ENCODE measurements around the gene AKR1D1. TPM values are rescaled to one million over a fixed set of nuclear protein-coding genes. Genes with fewer than 3 reads are reported as not detected.

Gene AKR1D1
- total and polyA plus RNA-seq, 2 of the 13 experiments (the other 11 are each of a cell fraction or from before 2014, with no cell fraction given): 6.9 to 37.0 TPM

DNA sequence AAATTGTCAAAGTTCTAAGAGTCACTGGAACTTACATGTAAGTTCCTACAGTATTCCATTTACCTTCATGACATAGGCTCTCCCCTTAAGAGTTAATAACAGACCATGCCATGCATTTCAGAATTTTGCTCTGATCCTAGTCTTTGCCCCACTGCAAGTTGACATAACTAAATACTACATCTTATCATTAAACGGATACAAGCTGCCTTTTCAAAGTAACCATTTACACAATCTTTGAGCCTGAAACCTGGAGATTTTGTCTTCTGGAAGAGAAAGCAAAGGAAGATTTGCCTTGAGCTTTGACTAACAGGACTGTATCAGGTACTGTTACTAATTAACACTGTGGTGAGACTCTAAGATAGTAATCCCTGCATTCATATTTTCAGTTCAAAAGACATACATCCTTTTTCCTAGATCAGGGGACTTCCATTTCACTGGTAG is 9.3 kb upstream of the AKR1D1 start (continued):
- TF ChIP-seq, protein P1, sequence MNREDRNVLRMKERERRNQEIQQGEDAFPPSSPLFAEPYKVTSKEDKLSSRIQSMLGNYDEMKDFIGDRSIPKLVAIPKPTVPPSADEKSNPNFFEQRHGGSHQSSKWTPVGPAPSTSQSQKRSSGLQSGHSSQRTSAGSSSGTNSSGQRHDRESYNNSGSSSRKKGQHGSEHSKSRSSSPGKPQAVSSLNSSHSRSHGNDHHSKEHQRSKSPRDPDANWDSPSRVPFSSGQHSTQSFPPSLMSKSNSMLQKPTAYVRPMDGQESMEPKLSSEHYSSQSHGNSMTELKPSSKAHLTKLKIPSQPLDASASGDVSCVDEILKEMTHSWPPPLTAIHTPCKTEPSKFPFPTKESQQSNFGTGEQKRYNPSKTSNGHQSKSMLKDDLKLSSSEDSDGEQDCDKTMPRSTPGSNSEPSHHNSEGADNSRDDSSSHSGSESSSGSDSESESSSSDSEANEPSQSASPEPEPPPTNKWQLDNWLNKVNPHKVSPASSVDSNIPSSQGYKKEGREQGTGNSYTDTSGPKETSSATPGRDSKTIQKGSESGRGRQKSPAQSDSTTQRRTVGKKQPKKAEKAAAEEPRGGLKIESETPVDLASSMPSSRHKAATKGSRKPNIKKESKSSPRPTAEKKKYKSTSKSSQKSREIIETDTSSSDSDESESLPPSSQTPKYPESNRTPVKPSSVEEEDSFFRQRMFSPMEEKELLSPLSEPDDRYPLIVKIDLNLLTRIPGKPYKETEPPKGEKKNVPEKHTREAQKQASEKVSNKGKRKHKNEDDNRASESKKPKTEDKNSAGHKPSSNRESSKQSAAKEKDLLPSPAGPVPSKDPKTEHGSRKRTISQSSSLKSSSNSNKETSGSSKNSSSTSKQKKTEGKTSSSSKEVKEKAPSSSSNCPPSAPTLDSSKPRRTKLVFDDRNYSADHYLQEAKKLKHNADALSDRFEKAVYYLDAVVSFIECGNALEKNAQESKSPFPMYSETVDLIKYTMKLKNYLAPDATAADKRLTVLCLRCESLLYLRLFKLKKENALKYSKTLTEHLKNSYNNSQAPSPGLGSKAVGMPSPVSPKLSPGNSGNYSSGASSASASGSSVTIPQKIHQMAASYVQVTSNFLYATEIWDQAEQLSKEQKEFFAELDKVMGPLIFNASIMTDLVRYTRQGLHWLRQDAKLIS (CRISPR knock-in tag; IDR thresholded peaks at IDR 0.05): 0 out of 2 replicates have a peak, but pooled peaks have one; percentile 32
- TF ChIP-seq, protein P2, sequence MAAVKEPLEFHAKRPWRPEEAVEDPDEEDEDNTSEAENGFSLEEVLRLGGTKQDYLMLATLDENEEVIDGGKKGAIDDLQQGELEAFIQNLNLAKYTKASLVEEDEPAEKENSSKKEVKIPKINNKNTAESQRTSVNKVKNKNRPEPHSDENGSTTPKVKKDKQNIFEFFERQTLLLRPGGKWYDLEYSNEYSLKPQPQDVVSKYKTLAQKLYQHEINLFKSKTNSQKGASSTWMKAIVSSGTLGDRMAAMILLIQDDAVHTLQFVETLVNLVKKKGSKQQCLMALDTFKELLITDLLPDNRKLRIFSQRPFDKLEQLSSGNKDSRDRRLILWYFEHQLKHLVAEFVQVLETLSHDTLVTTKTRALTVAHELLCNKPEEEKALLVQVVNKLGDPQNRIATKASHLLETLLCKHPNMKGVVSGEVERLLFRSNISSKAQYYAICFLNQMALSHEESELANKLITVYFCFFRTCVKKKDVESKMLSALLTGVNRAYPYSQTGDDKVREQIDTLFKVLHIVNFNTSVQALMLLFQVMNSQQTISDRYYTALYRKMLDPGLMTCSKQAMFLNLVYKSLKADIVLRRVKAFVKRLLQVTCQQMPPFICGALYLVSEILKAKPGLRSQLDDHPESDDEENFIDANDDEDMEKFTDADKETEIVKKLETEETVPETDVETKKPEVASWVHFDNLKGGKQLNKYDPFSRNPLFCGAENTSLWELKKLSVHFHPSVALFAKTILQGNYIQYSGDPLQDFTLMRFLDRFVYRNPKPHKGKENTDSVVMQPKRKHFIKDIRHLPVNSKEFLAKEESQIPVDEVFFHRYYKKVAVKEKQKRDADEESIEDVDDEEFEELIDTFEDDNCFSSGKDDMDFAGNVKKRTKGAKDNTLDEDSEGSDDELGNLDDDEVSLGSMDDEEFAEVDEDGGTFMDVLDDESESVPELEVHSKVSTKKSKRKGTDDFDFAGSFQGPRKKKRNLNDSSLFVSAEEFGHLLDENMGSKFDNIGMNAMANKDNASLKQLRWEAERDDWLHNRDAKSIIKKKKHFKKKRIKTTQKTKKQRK (IDR thresholded peaks at IDR 0.05; ENCODE audit: low read length): no peak
- peak; percentile 90 for TF ChIP-seq GFI1 (CRISPR knock-in tag; IDR thresholded peaks at IDR 0.05; ENCODE audit: borderline replicate concordance)
- TF ChIP-seq ZNF124 (CRISPR knock-in tag; IDR thresholded peaks at IDR 0.05): 0 out of 2 replicates have a peak, but pooled peaks have one; percentile 38
- TF ChIP-seq, protein P3, sequence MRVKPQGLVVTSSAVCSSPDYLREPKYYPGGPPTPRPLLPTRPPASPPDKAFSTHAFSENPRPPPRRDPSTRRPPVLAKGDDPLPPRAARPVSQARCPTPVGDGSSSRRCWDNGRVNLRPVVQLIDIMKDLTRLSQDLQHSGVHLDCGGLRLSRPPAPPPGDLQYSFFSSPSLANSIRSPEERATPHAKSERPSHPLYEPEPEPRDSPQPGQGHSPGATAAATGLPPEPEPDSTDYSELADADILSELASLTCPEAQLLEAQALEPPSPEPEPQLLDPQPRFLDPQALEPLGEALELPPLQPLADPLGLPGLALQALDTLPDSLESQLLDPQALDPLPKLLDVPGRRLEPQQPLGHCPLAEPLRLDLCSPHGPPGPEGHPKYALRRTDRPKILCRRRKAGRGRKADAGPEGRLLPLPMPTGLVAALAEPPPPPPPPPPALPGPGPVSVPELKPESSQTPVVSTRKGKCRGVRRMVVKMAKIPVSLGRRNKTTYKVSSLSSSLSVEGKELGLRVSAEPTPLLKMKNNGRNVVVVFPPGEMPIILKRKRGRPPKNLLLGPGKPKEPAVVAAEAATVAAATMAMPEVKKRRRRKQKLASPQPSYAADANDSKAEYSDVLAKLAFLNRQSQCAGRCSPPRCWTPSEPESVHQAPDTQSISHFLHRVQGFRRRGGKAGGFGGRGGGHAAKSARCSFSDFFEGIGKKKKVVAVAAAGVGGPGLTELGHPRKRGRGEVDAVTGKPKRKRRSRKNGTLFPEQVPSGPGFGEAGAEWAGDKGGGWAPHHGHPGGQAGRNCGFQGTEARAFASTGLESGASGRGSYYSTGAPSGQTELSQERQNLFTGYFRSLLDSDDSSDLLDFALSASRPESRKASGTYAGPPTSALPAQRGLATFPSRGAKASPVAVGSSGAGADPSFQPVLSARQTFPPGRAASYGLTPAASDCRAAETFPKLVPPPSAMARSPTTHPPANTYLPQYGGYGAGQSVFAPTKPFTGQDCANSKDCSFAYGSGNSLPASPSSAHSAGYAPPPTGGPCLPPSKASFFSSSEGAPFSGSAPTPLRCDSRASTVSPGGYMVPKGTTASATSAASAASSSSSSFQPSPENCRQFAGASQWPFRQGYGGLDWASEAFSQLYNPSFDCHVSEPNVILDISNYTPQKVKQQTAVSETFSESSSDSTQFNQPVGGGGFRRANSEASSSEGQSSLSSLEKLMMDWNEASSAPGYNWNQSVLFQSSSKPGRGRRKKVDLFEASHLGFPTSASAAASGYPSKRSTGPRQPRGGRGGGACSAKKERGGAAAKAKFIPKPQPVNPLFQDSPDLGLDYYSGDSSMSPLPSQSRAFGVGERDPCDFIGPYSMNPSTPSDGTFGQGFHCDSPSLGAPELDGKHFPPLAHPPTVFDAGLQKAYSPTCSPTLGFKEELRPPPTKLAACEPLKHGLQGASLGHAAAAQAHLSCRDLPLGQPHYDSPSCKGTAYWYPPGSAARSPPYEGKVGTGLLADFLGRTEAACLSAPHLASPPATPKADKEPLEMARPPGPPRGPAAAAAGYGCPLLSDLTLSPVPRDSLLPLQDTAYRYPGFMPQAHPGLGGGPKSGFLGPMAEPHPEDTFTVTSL (CRISPR knock-in tag; IDR thresholded peaks at IDR 0.05; ENCODE audit: borderline replicate concordance): peak; percentile 83; the same call in 1 of the 2 replicates
- no peak for TF ChIP-seq GABPA (IDR thresholded peaks at IDR 0.05; ENCODE audit: low read depth, low read length)
- TF ChIP-seq GABPA (CRISPR knock-in tag; IDR thresholded peaks at IDR 0.05; ENCODE audit: low read depth): no peak
- no peak for TF ChIP-seq ZNF253 (CRISPR knock-in tag; IDR thresholded peaks at IDR 0.05; ENCODE audit: borderline replicate concordance)
- TF ChIP-seq, protein P4, sequence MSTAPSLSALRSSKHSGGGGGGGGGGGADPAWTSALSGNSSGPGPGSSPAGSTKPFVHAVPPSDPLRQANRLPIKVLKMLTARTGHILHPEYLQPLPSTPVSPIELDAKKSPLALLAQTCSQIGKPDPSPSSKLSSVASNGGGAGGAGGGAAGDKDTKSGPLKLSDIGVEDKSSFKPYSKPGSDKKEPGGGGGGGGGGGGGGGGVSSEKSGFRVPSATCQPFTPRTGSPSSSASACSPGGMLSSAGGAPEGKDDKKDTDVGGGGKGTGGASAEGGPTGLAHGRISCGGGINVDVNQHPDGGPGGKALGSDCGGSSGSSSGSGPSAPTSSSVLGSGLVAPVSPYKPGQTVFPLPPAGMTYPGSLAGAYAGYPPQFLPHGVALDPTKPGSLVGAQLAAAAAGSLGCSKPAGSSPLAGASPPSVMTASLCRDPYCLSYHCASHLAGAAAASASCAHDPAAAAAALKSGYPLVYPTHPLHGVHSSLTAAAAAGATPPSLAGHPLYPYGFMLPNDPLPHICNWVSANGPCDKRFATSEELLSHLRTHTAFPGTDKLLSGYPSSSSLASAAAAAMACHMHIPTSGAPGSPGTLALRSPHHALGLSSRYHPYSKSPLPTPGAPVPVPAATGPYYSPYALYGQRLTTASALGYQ (CRISPR knock-in tag; IDR thresholded peaks at IDR 0.05): peak; percentile 62; the same call in 1 of the 2 replicates
- TF ChIP-seq, protein P5, sequence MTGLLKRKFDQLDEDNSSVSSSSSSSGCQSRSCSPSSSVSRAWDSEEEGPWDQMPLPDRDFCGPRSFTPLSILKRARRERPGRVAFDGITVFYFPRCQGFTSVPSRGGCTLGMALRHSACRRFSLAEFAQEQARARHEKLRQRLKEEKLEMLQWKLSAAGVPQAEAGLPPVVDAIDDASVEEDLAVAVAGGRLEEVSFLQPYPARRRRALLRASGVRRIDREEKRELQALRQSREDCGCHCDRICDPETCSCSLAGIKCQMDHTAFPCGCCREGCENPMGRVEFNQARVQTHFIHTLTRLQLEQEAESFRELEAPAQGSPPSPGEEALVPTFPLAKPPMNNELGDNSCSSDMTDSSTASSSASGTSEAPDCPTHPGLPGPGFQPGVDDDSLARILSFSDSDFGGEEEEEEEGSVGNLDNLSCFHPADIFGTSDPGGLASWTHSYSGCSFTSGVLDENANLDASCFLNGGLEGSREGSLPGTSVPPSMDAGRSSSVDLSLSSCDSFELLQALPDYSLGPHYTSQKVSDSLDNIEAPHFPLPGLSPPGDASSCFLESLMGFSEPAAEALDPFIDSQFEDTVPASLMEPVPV (CRISPR knock-in tag; IDR thresholded peaks at IDR 0.05): 0 out of 2 replicates have a peak, but pooled peaks have one; percentile 45

Measured in HepG2 (cell line).